GM12874 (cell line): ENCODE data around the gene THAP9.

ENCODE experiments used
- CTCF ChIP-seq: IDR thresholded peaks from 2 replicates; pipeline ENCODE4 v1.5.1; 2011; ENCODE audit warnings: low read depth, mild to moderate bottlenecking, control low read depth, low read length, moderate library complexity; ENCODE audit not compliant: insufficient read depth

Gene THAP9

GRCh38 chr4:82866706-82867385 is 33.7 kb upstream of the THAP9 start:
- TF ChIP-seq CTCF, result no peak

- no peak for TF ChIP-seq CTCF
Observed at GRCh38 chr4:82868572-82868971, 32.0 kb upstream of the THAP9 start.

GRCh38 chr4:82885410-82885809 is 15.1 kb upstream of the THAP9 start:
- no peak for TF ChIP-seq CTCF

- no peak for TF ChIP-seq CTCF
Observed at GRCh38 chr4:82886147-82886942, 14.2 kb upstream of the THAP9 start.

- TF ChIP-seq CTCF, result no peak
Observed at GRCh38 chr4:82889287-82889686, 11.2 kb upstream of the THAP9 start.

GRCh38 chr4:82890528-82890900 is 10.0 kb upstream of the THAP9 start:
- no peak for TF ChIP-seq CTCF

- no peak for TF ChIP-seq CTCF
Observed at GRCh38 chr4:82890901-82891706, 9.4 kb upstream of the THAP9 start, which contains the start of gene SEC31A. TSS of gene SEC31A (minus strand) at chr4:82891153. CDS start at chr4:82881936, 9,217 bp downstream.
